ENCODE measurements around the gene AARS2.

AARS2 gene

DNA sequence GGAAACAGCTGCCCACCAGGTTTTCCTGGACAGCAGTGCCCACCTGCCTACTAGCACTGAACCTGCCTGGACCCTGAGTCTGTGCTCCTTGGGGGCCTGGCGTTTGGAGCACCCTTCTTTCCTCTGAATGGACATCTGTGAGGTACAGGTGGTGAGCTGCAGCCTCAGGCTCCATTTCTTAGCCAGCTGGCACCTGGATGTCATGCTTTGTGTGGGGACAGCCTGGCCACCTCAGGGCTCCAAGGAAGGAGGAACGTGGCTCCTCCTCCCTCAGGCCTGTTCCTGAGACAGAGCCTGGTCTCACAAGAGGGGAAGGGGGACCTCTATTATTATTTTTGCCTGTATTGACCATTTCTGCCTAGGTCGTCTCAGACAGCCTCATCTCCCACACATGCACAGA is 34.8 kb downstream of the AARS2 start:
- no peak overlapping the region for H3K4me3 ChIP-seq (ENCODE audit: low read depth, low read length)
- TF ChIP-seq, protein P1, sequence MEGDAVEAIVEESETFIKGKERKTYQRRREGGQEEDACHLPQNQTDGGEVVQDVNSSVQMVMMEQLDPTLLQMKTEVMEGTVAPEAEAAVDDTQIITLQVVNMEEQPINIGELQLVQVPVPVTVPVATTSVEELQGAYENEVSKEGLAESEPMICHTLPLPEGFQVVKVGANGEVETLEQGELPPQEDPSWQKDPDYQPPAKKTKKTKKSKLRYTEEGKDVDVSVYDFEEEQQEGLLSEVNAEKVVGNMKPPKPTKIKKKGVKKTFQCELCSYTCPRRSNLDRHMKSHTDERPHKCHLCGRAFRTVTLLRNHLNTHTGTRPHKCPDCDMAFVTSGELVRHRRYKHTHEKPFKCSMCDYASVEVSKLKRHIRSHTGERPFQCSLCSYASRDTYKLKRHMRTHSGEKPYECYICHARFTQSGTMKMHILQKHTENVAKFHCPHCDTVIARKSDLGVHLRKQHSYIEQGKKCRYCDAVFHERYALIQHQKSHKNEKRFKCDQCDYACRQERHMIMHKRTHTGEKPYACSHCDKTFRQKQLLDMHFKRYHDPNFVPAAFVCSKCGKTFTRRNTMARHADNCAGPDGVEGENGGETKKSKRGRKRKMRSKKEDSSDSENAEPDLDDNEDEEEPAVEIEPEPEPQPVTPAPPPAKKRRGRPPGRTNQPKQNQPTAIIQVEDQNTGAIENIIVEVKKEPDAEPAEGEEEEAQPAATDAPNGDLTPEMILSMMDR (IDR thresholded peaks at IDR 0.05; ENCODE audit: low read depth, low read length), result no peak
- TF ChIP-seq, protein P2, sequence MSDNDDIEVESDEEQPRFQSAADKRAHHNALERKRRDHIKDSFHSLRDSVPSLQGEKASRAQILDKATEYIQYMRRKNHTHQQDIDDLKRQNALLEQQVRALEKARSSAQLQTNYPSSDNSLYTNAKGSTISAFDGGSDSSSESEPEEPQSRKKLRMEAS (IDR thresholded peaks at IDR 0.05; ENCODE audit: low read depth, low read length), result no peak
- TF ChIP-seq MYC (IDR thresholded peaks at IDR 0.05; ENCODE audit: low read depth, low read length) (no peak), POLR2A (IDR thresholded peaks at IDR 0.05; ENCODE audit: extremely low read depth, insufficient read length) (no peak)
- DNase-seq (ENCODE audit: low read depth), result no peak

DNA sequence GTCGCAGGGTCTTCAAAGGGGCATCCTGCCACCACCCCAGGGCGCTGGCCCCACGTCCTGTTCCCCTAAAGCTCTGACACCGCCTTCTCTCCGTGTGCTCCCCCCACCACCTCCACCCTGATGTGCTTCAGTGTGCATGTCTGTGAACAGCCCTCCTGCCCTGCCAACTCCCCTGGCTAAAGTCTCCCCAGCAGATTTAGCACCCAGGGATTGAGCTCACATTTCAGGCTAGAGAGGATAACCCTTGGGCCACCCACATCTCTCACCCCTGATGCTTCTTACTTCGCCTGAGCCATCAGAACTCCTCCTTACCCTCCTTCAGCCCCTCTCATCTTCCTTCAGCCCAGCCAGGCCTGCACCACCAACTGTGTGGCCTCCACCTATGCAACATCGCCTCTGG is 35.4 kb downstream of the AARS2 start:
- no peak for DNase-seq (ENCODE audit: low read depth)
- TF ChIP-seq POLR2A (IDR thresholded peaks at IDR 0.05; ENCODE audit: extremely low read depth, insufficient read length), result no peak
- TF ChIP-seq, protein P2 (IDR thresholded peaks at IDR 0.05; ENCODE audit: low read depth, low read length), result no peak
- H3K4me3 ChIP-seq (ENCODE audit: low read depth, low read length), result no peak overlapping the region

DNA sequence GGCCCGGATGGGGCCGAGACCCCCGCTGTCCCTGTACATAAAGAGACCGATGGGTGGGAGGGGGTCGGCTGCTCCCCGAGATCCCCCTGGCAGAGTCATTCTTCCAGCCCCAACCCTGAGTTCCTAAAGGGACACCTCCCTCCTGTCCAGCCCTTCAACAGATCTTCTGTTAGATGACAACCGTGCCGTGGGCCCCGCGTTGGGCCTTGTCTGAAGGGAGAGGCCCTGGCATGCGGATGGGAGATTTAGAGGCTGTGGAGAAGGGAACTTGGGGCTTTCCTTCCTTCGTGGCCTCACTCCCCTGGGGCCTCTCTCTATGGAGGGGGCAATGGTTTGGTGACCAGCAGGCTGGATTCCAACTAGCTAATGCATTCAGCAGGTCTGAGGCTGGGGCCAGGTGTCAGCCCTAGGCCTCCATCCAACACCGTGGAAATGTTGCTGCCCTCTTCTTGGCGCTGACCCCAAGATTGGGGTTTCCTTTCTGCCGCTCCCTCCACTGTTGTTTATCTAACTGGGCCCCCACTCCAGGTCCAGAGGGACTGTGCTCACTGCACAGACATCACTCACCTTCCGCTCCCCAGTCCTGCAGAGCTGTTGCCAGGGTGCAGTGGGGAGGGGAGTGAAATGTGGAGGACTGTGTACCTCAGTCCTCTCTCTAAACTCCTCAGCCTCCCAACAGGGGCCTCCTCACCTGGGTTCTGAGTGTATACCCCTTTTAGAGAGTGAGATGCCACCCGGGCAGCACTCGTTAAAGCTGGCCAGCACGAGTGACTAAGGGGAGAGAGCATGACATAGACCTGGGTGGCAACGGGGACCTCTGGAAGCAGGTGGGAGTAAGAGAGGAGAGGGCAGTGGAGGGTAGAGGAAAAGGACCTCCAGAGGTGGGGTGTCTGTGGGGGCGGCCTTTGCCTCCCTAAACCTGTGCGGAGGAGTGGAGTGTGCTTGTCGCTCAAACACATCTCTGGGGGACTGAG is 36.2 kb downstream of the AARS2 start:
- TF ChIP-seq, protein P2 (IDR thresholded peaks at IDR 0.05; ENCODE audit: low read depth, low read length), result no peak
- TF ChIP-seq, protein P1 (IDR thresholded peaks at IDR 0.05; ENCODE audit: low read depth, low read length), result no peak
- TF ChIP-seq POLR2A (IDR thresholded peaks at IDR 0.05; ENCODE audit: extremely low read depth, insufficient read length), result no peak
- TF ChIP-seq MYC (IDR thresholded peaks at IDR 0.05; ENCODE audit: low read depth, low read length), result no peak
- DNase-seq (ENCODE audit: low read depth), result no peak
- no peak overlapping the region for H3K4me3 ChIP-seq (ENCODE audit: low read depth, low read length)

DNA sequence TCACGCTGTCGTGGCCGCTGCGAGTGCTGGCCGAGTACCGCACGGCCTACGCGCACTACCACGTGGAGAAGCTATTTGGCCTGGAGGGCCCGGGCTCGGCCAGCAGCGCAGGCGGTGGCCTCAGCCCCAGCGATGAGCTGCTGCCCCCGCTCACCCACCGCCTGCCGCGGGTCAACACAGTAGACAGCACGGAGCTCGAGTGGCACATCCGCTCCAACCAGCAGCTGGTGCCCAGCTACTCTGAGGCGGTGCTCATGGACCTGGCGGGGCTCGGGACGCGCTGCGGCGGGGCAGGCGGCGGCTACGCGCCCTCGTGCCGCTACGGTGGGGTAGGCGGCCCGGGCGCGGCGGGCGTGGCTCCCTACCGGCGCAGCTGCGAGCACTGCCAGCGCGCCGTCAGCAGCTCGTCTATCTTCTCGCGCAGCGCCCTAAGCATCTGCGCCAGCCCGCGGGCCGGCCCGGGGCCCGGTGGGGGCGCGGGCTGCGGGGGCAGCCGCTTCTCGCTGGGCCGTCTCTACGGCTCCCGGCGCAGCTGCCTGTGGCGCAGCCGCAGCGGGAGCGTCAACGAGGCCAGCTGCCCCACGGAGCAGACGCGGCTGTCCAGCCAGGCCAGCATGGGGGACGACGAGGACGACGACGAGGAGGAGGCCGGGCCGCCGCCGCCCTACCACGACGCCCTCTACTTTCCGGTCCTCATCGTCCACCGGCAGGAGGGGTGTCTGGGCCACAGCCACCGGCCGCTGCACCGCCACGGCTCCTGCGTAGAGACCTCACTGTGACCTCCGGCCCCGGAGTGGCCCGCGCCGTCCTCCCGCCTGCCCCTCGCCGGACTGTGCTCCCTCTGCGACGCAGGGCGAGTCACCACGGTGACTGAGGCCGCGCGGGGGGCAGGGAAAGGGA is 37.1 kb downstream of the AARS2 start:
- no peak for TF ChIP-seq MYC (IDR thresholded peaks at IDR 0.05; ENCODE audit: low read depth, low read length)
- TF ChIP-seq, protein P1 (IDR thresholded peaks at IDR 0.05; ENCODE audit: low read depth, low read length), result no peak
- TF ChIP-seq, protein P2 (IDR thresholded peaks at IDR 0.05; ENCODE audit: low read depth, low read length), result no peak
- TF ChIP-seq POLR2A (IDR thresholded peaks at IDR 0.05; ENCODE audit: extremely low read depth, insufficient read length), result no peak
- H3K4me3 ChIP-seq (ENCODE audit: low read depth, low read length), result no peak overlapping the region
- DNase-seq (ENCODE audit: low read depth), result no peak

DNA sequence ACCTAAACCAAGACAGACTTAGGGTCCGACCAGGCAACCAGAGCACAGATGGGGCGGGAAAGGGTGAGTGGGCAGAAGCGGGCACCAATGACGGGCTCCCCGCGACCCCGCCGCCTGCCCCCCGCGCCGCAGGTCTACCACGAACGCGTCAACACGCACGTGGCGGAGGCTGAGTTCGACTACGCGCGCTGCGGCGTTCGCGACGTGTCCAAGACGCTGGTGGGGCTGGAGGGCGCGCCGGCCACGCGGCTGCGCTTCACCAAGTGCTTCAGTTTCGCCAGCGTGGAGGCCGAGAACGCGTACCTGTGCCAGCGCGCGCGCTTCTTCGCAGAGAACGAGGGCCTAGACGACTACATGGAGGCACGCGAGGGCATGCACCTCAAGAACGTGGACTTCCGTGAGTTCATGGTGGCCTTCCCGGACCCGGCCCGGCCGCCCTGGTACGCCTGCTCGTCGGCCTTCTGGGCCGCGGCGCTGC is 37.8 kb downstream of the AARS2 start:
- TF ChIP-seq, protein P1 (IDR thresholded peaks at IDR 0.05; ENCODE audit: low read depth, low read length), result no peak
- no peak for TF ChIP-seq MYC (IDR thresholded peaks at IDR 0.05; ENCODE audit: low read depth, low read length)
- H3K4me3 ChIP-seq (ENCODE audit: low read depth, low read length), result no peak overlapping the region
- no peak for DNase-seq (ENCODE audit: low read depth)

DNA sequence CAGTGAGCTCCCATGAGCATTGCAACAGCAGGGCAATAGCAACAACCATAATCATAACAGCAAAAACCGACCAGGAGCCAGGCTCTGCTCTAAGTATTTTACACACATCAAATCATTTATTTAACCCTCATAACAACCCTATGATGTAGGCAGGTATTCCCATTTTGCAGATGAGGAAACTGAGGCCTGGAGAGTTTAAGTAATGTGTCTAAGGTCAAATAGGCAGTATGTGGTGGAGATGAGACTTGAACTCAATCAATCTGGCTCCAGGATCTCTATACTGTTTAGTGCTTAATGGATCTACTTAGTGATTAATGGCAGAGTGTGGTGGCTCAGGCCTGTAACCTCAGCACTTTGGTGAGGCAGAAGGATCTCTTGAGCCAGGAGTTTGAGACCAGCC is 39.5 kb downstream of the AARS2 start:
- DNase-seq (ENCODE audit: low read depth), result no peak
- TF ChIP-seq, protein P1 (IDR thresholded peaks at IDR 0.05; ENCODE audit: low read depth, low read length), result no peak
- TF ChIP-seq POLR2A (IDR thresholded peaks at IDR 0.05; ENCODE audit: extremely low read depth, insufficient read length) (no peak), MYC (IDR thresholded peaks at IDR 0.05; ENCODE audit: low read depth, low read length) (no peak)
- TF ChIP-seq, protein P2 (IDR thresholded peaks at IDR 0.05; ENCODE audit: low read depth, low read length), result no peak
- no peak overlapping the region for H3K4me3 ChIP-seq (ENCODE audit: low read depth, low read length)
